SH-SY5Y (cell line): ENCODE data around the gene ADD1.

Source experiments
- GATA2 ChIP-seq: IDR thresholded peaks from 2 replicates; pipeline ENCODE4 v1.6.1; 2011; ENCODE audit warnings: mild to moderate bottlenecking, low read depth, low read length
- GATA3 ChIP-seq: IDR thresholded peaks from 2 replicates; pipeline ENCODE4 v1.6.1; 2011; ENCODE audit warnings: low read depth, mild to moderate bottlenecking, low read length, moderate library complexity

DNA sequence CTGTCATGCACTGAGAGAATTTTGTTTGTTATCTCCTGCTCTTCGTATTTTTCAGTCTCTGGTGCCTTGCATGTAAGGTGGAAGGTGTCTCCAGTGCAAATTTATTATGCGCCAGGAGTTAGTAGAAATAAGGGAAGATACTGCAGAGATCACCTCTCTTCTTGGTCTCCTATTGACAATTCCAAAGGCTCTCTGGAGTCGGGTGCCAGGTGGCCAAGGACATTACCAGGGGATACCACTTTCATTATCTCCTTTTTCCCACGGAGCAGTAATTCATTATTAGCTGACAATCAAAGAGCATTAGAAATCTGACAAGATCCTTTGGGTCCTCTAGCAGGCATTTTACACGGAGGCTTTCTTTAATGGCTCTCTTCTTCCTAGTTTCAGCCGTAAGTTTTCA is 26.0 kb downstream of the ADD1 start:
- no peak for TF ChIP-seq GATA2
- TF ChIP-seq GATA3: no peak
